Nephron progenitor cell (in vitro differentiated cells): Measurements from ENCODE around the gene FCN2.

Experiments
- DNase-seq: peaks from one replicate; pipeline ENCODE4 v3.0.0; 2021
- H3K27ac Mint-ChIP-seq: 2 replicates; pipeline ENCODE4 v1.8.0; 2021; ENCODE audit warnings: mild to moderate bottlenecking, moderate library complexity, mixed read lengths
- H3K27me3 Mint-ChIP-seq: 2 replicates; pipeline ENCODE4 v1.8.0; 2021; ENCODE audit warnings: mild to moderate bottlenecking, low read depth, mixed read lengths; ENCODE audit not compliant: poor library complexity
- H3K36me3 Mint-ChIP-seq: 2 replicates; pipeline ENCODE4 v1.8.0; 2021; ENCODE audit warnings: low read depth, mixed read lengths
- H3K4me1 Mint-ChIP-seq: 2 replicates; pipeline ENCODE4 v1.8.0; 2021; ENCODE audit warnings: mixed read lengths
- H3K4me3 Mint-ChIP-seq: 2 replicates; pipeline ENCODE4 v1.8.0; 2021; ENCODE audit warnings: mild to moderate bottlenecking, moderate library complexity, mixed read lengths
- H3K9me3 Mint-ChIP-seq: 2 replicates; pipeline ENCODE4 v1.8.0; 2021; ENCODE audit warnings: mild to moderate bottlenecking, moderate library complexity, mixed read lengths
- TF ChIP-seq, protein P1 (sequence below): fragments of 200-600 bp; sonication (generic); IDR thresholded peaks from 2 replicates; pipeline ENCODE4 v1.5.0; 2021; ENCODE audit warnings: antibody characterized with exemption

Gene FCN2

DNA sequence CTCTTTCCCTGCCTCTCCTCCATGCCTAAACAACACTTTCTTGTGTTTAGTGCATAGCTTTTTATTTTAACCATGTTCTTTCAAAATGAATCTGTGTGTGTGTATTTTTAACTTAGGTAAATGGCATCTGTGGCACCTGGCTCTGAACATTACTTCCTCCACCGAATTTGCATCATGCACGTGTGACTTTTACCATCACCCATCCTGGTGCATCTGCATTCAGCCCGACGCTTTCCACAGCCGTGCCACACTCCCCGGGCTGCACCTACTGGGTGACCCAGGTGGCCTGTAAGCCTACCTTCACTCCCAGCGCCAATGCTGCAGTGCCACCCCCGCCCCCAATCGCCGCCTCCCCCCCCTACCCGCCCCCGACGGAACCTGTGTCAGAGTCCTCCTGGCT lies 49.8 kb downstream of the FCN2 start:
- Mint-ChIP-seq H3K4me1 (peaks cover 42% of the 10 kb centered on the region), H3K27ac (peak overlapping the region; percentile 77), H3K4me3 (no peak overlapping the region), H3K36me3 (no peaks in the 10 kb centered on the region), H3K9me3 (peaks cover 2% of the 10 kb centered on the region), H3K27me3 (no peaks in the 10 kb centered on the region)
- TF ChIP-seq, protein P1, sequence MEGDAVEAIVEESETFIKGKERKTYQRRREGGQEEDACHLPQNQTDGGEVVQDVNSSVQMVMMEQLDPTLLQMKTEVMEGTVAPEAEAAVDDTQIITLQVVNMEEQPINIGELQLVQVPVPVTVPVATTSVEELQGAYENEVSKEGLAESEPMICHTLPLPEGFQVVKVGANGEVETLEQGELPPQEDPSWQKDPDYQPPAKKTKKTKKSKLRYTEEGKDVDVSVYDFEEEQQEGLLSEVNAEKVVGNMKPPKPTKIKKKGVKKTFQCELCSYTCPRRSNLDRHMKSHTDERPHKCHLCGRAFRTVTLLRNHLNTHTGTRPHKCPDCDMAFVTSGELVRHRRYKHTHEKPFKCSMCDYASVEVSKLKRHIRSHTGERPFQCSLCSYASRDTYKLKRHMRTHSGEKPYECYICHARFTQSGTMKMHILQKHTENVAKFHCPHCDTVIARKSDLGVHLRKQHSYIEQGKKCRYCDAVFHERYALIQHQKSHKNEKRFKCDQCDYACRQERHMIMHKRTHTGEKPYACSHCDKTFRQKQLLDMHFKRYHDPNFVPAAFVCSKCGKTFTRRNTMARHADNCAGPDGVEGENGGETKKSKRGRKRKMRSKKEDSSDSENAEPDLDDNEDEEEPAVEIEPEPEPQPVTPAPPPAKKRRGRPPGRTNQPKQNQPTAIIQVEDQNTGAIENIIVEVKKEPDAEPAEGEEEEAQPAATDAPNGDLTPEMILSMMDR: no peak
- DNase-seq: no peak

- Mint-ChIP-seq H3K4me3 (no peak overlapping the region), H3K36me3 (no peaks in the 10 kb centered on the region), H3K9me3 (no peaks in the 10 kb centered on the region), H3K27me3 (peaks cover 5% of the 10 kb centered on the region), H3K27ac (no peak overlapping the region), H3K4me1 (peaks cover 58% of the 10 kb centered on the region)
- TF ChIP-seq, protein P1: no peak
- DNase-seq: no peak
Measured at GRCh38 chr9:134932171-134932570, 51.6 kb downstream of the FCN2 start.

- H3K27me3 Mint-ChIP-seq: peaks cover 5% of the 10 kb centered on the region
- no peaks in the 10 kb centered on the region for H3K9me3 Mint-ChIP-seq
- no peaks in the 10 kb centered on the region for H3K36me3 Mint-ChIP-seq
- H3K4me3 Mint-ChIP-seq: no peak overlapping the region
- no peak overlapping the region for H3K27ac Mint-ChIP-seq
- no peak for DNase-seq
- H3K4me1 Mint-ChIP-seq: peaks cover 63% of the 10 kb centered on the region
- TF ChIP-seq, protein P1: no peak
Measured at GRCh38 chr9:134932606-134933005, 52.0 kb downstream of the FCN2 start.

DNA sequence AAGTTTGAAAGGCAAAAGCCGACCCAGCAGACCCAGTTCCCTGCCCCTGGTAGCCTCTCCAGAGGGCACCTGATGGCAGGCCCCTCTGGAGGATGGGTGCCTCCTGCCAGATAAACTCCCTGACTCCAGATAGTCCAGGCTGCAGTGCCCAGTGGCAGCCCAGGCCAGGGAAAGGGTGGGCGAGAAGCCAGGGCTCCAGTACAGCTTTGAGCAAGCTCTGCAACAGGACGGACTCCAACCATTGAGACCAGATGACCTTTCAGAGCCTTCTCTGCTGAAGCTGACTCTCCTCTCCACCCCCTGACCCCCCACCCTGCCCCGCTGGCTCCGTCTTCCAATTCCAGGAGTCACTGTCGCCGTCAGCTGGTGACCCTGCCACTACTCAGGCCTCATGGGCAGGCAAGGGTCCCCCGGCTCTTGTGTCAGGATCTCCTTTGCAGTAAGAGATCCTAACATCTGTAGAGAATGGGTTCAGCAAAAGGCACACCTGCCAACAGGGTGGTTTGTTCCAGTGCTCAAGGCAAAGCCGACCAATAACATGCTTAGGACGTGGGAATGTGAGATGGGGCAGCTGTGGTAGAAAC lies 52.6 kb downstream of the FCN2 start:
- H3K36me3 Mint-ChIP-seq: no peaks in the 10 kb centered on the region
- no peaks in the 10 kb centered on the region for H3K9me3 Mint-ChIP-seq
- H3K4me3 Mint-ChIP-seq: no peak overlapping the region
- H3K27me3 Mint-ChIP-seq: peaks cover 5% of the 10 kb centered on the region
- peaks cover 68% of the 10 kb centered on the region for H3K4me1 Mint-ChIP-seq
- no peak overlapping the region for H3K27ac Mint-ChIP-seq
- no peak for DNase-seq
- TF ChIP-seq, protein P1: no peak

DNA sequence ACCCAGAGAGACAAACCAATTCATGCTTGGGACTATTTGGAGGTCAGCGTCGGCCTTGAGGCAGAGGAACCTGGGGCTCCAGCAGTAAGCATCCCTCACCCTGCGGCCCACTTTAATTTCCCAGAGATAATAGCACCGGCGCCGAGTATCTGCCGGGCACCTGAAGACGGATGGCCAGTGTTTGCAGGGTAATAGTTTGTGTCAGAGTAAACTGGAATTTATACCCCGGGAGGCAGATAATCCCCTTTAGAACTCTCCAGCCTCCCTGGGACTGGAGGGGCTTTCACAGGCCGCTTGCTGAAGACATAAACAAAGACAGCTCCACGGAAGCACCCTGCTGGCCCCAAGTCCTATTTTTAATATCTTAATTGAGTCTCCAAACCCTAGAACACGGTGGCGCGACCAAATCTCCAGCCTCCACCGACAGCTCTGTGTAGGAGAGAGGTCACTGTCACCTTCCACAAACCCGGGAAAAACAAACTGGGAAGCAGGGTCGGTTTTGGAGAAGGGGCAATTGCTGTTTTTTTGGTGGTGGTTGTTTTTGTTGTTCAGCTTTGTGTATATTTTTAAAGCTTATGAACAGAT lies 54.5 kb downstream of the FCN2 start:
- Mint-ChIP-seq H3K4me1 (peaks cover 86% of the 10 kb centered on the region), H3K27ac (peak overlapping the region; percentile 96), H3K9me3 (no peaks in the 10 kb centered on the region), H3K4me3 (peak overlapping the region; percentile 55), H3K36me3 (no peaks in the 10 kb centered on the region), H3K27me3 (peaks cover 5% of the 10 kb centered on the region)
- TF ChIP-seq, protein P1: no peak
- no peak for DNase-seq
